Panc1 (cell line): Measurements from ENCODE around the gene LYRM4. TPM values are rescaled to one million over a fixed set of nuclear protein-coding genes. Genes with fewer than 3 reads are reported as not detected.

Experiments used
- ATAC-seq: fragments of 200-7000 bp; cut with Tn5 transposase; 2 replicates; pipeline ENCODE4 v1.9.1; 2020; ENCODE audit warnings: mild to moderate bottlenecking, moderate library complexity
- BruUV-seq: library from RNA; stranded (reverse); fragments of 400-500 nt; replicated peaks from 2 replicates; lab custom pipeline; 2021; lab: Mats Ljungman, UMichigan
- CTCF ChIA-PET: fragments of 300-600 bp; sonication (Branson Sonifier 250); formaldehyde crosslinking; loops from one replicate; lab custom pipeline; 2022; ENCODE audit warnings: antibody characterized with exemption; lab: Charles Lee
- POLR2A ChIA-PET: fragments of 300-600 bp; sonication (Branson Sonifier 250); formaldehyde crosslinking; loops from one replicate; lab custom pipeline; 2022; ENCODE audit warnings: antibody characterized with exemption; lab: Charles Lee
- DNase-seq: peaks from one replicate; pipeline ENCODE4 v3.0.0-alpha.2; 2010; ENCODE audit warnings: low read depth, low spot score
- H3K27ac ChIP-seq: 2 replicates; pipeline ENCODE4 v1.5.1; 2011; ENCODE audit warnings: mild to moderate bottlenecking, low read length, inconsistent platforms
- H3K27me3 ChIP-seq: fragments of 200-500 bp; sonication (Bioruptor generic); 2 replicates; pipeline ENCODE4 v1.6.0; 2014; ENCODE audit warnings: low read length, inconsistent platforms; ENCODE audit not compliant: control insufficient read depth, insufficient read depth
- H3K36me3 ChIP-seq: fragments of 200-500 bp; sonication (Bioruptor generic); 2 replicates; pipeline ENCODE4 v1.5.1; 2014; ENCODE audit warnings: inconsistent platforms, mild to moderate bottlenecking, low read length, moderate library complexity; ENCODE audit not compliant: control insufficient read depth, insufficient read depth
- H3K4me1 ChIP-seq: 2 replicates; pipeline ENCODE4 v1.5.1; 2011; ENCODE audit warnings: inconsistent platforms, mild to moderate bottlenecking, low read length, moderate library complexity; ENCODE audit not compliant: control insufficient read depth, insufficient read depth
- H3K4me3 ChIP-seq, 2 experiments: 2 replicates each; pipeline ENCODE4 v1.5.1; 2011 to 2012; ENCODE audit warnings: low read depth in 2 of 2, low read length in 2 of 2, mild to moderate bottlenecking in 2 of 2, inconsistent platforms in 1 of 2, moderate library complexity in 1 of 2
- H3K9me3 ChIP-seq: fragments of 200-500 bp; sonication (Bioruptor generic); 2 replicates; pipeline ENCODE4 v1.5.1; 2014; ENCODE audit warnings: low read depth, mild to moderate bottlenecking, inconsistent platforms, low read length, moderate library complexity; ENCODE audit not compliant: control insufficient read depth, insufficient read depth
- POLR2AphosphoS5 ChIP-seq: IDR thresholded peaks from 2 replicates; pipeline ENCODE4 v1.6.1; 2012; ENCODE audit warnings: mild to moderate bottlenecking, low read depth, low read length, moderate library complexity
- SIN3A ChIP-seq: IDR thresholded peaks from 2 replicates; pipeline ENCODE4 v1.6.1; 2012; ENCODE audit warnings: low read depth, mild to moderate bottlenecking, low read length, moderate library complexity, borderline replicate concordance; ENCODE audit not compliant: insufficient read depth
- TCF7L2 ChIP-seq: IDR thresholded peaks from 2 replicates; pipeline ENCODE4 v1.6.1; 2011; ENCODE audit warnings: mild to moderate bottlenecking, low read depth, low read length, inconsistent platforms
- in situ Hi-C: cut with HindIII; loops from 2 replicates; pipeline ENCODE4 v1.10.0; 2016; ENCODE audit warnings: low sequenced_read_pairs, low pct_unique_long_range_greater_than_20kb
- intact Hi-C: fragments of 100-400 bp; cut with micrococcal nuclease; formaldehyde crosslinking; loops from one replicate; pipeline ENCODE4 v1.10.0; 2022; ENCODE audit not compliant: unreplicated experiment
- total RNA-seq: library from RNA; stranded (reverse); gene quantifications from one replicate; pipeline ENCODE4 v1.2.1, GENCODE V29; 2021; ENCODE audit not compliant: unreplicated experiment
- TF ChIP-seq, protein P1 (sequence below): fragments of 450-650 bp; IDR thresholded peaks from 2 replicates; pipeline ENCODE4 v1.5.1; 2017; ENCODE audit warnings: mild to moderate bottlenecking
- TF ChIP-seq, protein P2 (sequence below), 2 experiments: IDR thresholded peaks; 2 replicates each; pipeline ENCODE4 v1.6.1; 2011 to 2012; ENCODE audit warnings: low read depth in 2 of 2, control low read depth in 1 of 2, low read length in 1 of 2, mild to moderate bottlenecking in 1 of 2, moderate library complexity in 1 of 2; ENCODE audit not compliant: insufficient read depth in 1 of 2

Gene LYRM4
- total RNA-seq, 1 experiment from 2014 or later = 27.4 TPM

DNA sequence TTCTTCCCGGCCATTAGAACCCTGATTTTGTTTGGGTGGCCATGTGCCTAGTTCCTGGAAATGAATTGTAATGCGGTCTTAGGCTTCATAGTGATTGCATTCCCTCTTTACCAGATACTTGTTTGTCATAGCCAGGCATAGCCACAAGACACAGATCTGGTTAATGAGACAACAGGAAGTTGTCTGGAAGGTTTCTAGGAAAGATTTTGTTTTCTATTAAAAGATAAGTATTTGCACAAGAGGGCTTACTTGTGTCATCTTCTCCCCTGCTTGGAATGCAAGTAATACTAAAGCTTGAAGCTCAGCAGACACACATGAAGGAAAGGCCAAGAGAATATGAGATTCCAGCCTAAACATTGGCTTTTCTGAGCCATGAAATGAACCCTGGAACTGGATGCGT is 13.5 kb upstream of the LYRM4 start:
- Histone ChIP-seq H3K9me3 (no peaks in the 10 kb centered on the region), H3K36me3 (no peaks in the 10 kb centered on the region), H3K4me3 (no peak overlapping the region), H3K27ac (no peak overlapping the region), H3K4me1 (no peaks in the 10 kb centered on the region), H3K27me3 (no peaks in the 10 kb centered on the region)
- ChIA-PET CTCF (no interaction called here), POLR2A (no interaction called here)
- no peak for DNase-seq
- intact Hi-C loops = no loop called here
- no peak for ATAC-seq
- BruUV-seq = no TSS peak
- in situ Hi-C loops = no loop called here
- TF ChIP-seq, protein P1, sequence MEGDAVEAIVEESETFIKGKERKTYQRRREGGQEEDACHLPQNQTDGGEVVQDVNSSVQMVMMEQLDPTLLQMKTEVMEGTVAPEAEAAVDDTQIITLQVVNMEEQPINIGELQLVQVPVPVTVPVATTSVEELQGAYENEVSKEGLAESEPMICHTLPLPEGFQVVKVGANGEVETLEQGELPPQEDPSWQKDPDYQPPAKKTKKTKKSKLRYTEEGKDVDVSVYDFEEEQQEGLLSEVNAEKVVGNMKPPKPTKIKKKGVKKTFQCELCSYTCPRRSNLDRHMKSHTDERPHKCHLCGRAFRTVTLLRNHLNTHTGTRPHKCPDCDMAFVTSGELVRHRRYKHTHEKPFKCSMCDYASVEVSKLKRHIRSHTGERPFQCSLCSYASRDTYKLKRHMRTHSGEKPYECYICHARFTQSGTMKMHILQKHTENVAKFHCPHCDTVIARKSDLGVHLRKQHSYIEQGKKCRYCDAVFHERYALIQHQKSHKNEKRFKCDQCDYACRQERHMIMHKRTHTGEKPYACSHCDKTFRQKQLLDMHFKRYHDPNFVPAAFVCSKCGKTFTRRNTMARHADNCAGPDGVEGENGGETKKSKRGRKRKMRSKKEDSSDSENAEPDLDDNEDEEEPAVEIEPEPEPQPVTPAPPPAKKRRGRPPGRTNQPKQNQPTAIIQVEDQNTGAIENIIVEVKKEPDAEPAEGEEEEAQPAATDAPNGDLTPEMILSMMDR = no peak
- TF ChIP-seq POLR2AphosphoS5 = no peak

DNA sequence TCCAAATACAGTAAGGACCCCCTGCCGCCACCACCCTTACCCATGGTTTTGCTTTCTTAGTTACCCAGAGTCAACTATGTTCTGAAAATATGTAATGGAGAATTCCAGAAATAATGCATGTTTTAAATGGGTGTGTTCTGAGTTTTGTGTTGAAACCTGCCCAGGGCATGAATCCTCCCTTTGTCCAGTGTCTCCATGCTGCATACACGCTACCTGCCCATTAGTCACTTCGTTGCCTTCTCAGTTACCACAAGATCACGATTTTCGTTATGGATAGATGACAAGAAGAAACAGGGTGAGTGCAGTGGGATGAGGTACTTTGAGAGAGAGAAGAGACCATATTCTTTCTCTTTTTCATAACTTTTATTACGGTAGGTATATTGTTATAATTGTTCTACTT is 11.2 kb upstream of the LYRM4 start:
- intact Hi-C loops (no loop called here), in situ Hi-C loops (no loop called here)
- H3K27me3 ChIP-seq = no peaks in the 10 kb centered on the region
- no peak overlapping the region for H3K4me3 ChIP-seq
- H3K4me1 ChIP-seq = no peaks in the 10 kb centered on the region
- no peaks in the 10 kb centered on the region for H3K36me3 ChIP-seq
- ChIA-PET POLR2A (no interaction called here), CTCF (no interaction called here)
- no peak overlapping the region for H3K27ac ChIP-seq
- ATAC-seq = no peak
- TF ChIP-seq, protein P1 = no peak
- TF ChIP-seq POLR2AphosphoS5 = no peak
- no peak for DNase-seq
- no peaks in the 10 kb centered on the region for H3K9me3 ChIP-seq
- no TSS peak for BruUV-seq

DNA sequence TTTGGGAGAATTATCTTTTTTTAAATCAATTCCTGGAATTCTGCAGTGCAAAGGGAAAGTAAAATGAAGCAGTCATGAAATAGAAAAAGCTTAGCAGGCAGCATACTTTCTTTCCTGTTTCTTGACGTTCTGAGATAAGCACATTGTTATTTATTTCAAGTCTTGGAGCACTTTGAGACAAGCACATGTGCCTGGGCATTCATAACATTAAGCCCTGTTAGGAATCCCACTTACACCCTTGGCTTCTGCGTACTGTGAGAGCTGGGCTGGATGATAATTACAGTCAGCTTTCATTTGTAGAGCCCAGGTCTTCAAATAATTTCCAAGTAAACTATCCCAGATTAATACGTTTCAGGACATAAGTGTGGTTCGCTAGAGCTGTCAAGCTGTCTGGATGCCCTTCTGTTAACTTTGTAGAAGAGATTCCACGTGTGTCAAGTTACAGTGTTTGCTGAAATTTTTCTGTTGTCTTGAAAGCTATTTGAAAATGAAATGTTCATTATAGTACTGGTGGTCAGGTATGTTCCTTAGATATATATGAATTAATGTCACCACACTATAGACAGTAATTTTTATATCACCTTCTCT is 9.4 kb upstream of the LYRM4 start:
- ATAC-seq (no peak), DNase-seq (no peak)
- Histone ChIP-seq H3K9me3 (no peaks in the 10 kb centered on the region), H3K4me3 (no peak overlapping the region), H3K27me3 (no peaks in the 10 kb centered on the region), H3K4me1 (no peaks in the 10 kb centered on the region), H3K27ac (no peak overlapping the region), H3K36me3 (no peaks in the 10 kb centered on the region)
- POLR2A ChIA-PET = interaction anchor here (0.6 kb wide), 1 partner anchor 77 kb away, joined by 3 read pairs; no protein-coding TSS in a partner anchor
- CTCF ChIA-PET = no interaction called here
- no TSS peak for BruUV-seq
- TF ChIP-seq, protein P1 = no peak
- TF ChIP-seq POLR2AphosphoS5 = no peak
- TF ChIP-seq SIN3A = no peak
- no peak for TF ChIP-seq TCF7L2
- TF ChIP-seq, protein P2, sequence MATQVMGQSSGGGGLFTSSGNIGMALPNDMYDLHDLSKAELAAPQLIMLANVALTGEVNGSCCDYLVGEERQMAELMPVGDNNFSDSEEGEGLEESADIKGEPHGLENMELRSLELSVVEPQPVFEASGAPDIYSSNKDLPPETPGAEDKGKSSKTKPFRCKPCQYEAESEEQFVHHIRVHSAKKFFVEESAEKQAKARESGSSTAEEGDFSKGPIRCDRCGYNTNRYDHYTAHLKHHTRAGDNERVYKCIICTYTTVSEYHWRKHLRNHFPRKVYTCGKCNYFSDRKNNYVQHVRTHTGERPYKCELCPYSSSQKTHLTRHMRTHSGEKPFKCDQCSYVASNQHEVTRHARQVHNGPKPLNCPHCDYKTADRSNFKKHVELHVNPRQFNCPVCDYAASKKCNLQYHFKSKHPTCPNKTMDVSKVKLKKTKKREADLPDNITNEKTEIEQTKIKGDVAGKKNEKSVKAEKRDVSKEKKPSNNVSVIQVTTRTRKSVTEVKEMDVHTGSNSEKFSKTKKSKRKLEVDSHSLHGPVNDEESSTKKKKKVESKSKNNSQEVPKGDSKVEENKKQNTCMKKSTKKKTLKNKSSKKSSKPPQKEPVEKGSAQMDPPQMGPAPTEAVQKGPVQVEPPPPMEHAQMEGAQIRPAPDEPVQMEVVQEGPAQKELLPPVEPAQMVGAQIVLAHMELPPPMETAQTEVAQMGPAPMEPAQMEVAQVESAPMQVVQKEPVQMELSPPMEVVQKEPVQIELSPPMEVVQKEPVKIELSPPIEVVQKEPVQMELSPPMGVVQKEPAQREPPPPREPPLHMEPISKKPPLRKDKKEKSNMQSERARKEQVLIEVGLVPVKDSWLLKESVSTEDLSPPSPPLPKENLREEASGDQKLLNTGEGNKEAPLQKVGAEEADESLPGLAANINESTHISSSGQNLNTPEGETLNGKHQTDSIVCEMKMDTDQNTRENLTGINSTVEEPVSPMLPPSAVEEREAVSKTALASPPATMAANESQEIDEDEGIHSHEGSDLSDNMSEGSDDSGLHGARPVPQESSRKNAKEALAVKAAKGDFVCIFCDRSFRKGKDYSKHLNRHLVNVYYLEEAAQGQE (IDR thresholded peaks at IDR 0.05; ENCODE audit: insufficient read depth in 1 of 2, low read depth in 2 of 2, low read length in 1 of 2) = no peak
- intact Hi-C loops = no loop called here
- in situ Hi-C loops = no loop called here
